A549 (cell line): ENCODE data around the gene SLC6A5.

ENCODE experiments used
- CBX2 ChIP-seq: fragments of 200-600 bp; sonication (generic); IDR thresholded peaks from 2 replicates; pipeline ENCODE4 v1.6.1; 2016; ENCODE audit warnings: low read depth, mild to moderate bottlenecking, borderline replicate concordance
- CEBPB ChIP-seq, 2 experiments: fragments of >200 bp in 1 of 2; sonication (Bioruptor Twin) in 1 of 2; formaldehyde crosslinking in 1 of 2; IDR thresholded peaks; 2 replicates each; pipeline ENCODE4 v1.6.1; 2012 to 2016
- MAFK ChIP-seq: fragments of 450-650 bp; IDR thresholded peaks from 2 replicates; pipeline ENCODE4 v1.6.1; 2014; ENCODE audit not compliant: partially characterized antibody
- MAX ChIP-seq: IDR thresholded peaks from 2 replicates; pipeline ENCODE4 v1.6.1; 2012
- POLR2A ChIP-seq: IDR thresholded peaks from 2 replicates; pipeline ENCODE4 v1.6.1; 2012; ENCODE audit warnings: mild to moderate bottlenecking, low read length
- RAD21 ChIP-seq, 2 experiments: fragments of >200 bp in 1 of 2; sonication (Bioruptor Twin) in 1 of 2; formaldehyde crosslinking in 1 of 2; IDR thresholded peaks in 1 of 2; conservative IDR thresholded peaks in 1 of 2; 2 replicates in 1 of 2; 3 replicates in 1 of 2; pipeline ENCODE4 v1.6.1; 2012 to 2018; ENCODE audit warnings: inconsistent platforms in 1 of 2
- RARB ChIP-seq: fragments of 250-450 bp; sonication (Bioruptor Pico); IDR thresholded peaks from 2 replicates; pipeline ENCODE4 v1.8.0; 2021; ENCODE audit warnings: mild to moderate bottlenecking, moderate library complexity
- RNF2 ChIP-seq: fragments of 200-600 bp; sonication (generic); IDR thresholded peaks from 2 replicates; pipeline ENCODE4 v1.6.1; 2016; ENCODE audit warnings: low read depth, mild to moderate bottlenecking, antibody characterized with exemption, moderate library complexity, borderline replicate concordance
- TF ChIP-seq, protein P1 (sequence below): fragments of >200 bp; sonication (Bioruptor Twin); formaldehyde crosslinking; IDR thresholded peaks from 3 replicates; pipeline ENCODE4 v1.5.1; 2016

- TF ChIP-seq RARB (CRISPR knock-in tag) = no peak
- no peak for TF ChIP-seq CBX2
- TF ChIP-seq, protein P1, sequence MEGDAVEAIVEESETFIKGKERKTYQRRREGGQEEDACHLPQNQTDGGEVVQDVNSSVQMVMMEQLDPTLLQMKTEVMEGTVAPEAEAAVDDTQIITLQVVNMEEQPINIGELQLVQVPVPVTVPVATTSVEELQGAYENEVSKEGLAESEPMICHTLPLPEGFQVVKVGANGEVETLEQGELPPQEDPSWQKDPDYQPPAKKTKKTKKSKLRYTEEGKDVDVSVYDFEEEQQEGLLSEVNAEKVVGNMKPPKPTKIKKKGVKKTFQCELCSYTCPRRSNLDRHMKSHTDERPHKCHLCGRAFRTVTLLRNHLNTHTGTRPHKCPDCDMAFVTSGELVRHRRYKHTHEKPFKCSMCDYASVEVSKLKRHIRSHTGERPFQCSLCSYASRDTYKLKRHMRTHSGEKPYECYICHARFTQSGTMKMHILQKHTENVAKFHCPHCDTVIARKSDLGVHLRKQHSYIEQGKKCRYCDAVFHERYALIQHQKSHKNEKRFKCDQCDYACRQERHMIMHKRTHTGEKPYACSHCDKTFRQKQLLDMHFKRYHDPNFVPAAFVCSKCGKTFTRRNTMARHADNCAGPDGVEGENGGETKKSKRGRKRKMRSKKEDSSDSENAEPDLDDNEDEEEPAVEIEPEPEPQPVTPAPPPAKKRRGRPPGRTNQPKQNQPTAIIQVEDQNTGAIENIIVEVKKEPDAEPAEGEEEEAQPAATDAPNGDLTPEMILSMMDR = no peak
- no peak for TF ChIP-seq MAX
- TF ChIP-seq MAFK = no peak
- no peak for TF ChIP-seq RAD21 (conservative IDR thresholded peaks at IDR 0.05 in 1 of 2, IDR thresholded peaks at IDR 0.05 in 1 of 2)
- no peak for TF ChIP-seq RNF2
- no peak for TF ChIP-seq POLR2A
- TF ChIP-seq CEBPB (IDR thresholded peaks at IDR 0.05) = no peak
These were observed 9.6 kb upstream of the SLC6A5 start for GRCh38 chr11:20589796-20590195.
